SK-N-MC (cell line): ENCODE results near the gene SLC4A9.

ENCODE experiments used
- EZH2 ChIP-seq: fragments of 200-600 bp; sonication (generic); IDR thresholded peaks from one replicate; pipeline ENCODE4 v1.6.1; 2017; ENCODE audit warnings: antibody characterized with exemption
- FOXP2 ChIP-seq: optimal IDR thresholded peaks from 2 replicates; pipeline ENCODE3; 2011; ENCODE audit warnings: mild to moderate bottlenecking, moderate library complexity; ENCODE audit not compliant: insufficient read depth; ENCODE audit errors: extremely low read length, control extremely low read depth
- POLR2AphosphoS5 ChIP-seq: IDR thresholded peaks from 2 replicates; pipeline ENCODE4 v1.6.1; 2012; ENCODE audit warnings: mild to moderate bottlenecking, low read depth, low read length, borderline replicate concordance

DNA sequence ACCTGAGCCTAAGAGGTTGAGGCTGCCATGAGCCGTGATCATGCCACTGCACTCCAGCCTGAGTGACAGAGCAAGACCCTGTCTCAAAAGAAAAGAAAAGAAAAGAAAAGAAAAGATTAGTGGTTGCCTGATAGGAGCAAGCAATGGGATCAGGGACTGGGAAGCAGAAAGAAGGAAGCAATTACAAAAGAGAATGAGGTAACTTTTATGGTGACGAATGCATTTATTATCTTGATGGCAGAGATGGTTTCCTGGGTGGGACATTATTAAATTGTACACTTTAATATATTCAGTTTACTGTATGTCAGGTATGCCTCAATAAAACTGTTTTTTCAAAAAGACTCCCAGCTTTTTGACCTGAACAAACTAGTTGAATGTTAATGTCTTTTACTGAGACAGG, 49.6 kb upstream of the SLC4A9 start:
- TF ChIP-seq EZH2 (no peak), POLR2AphosphoS5 (no peak), FOXP2 (no peak)
